NOMO-1 treated with DMSO at 0.1 percent for 48 hours (cell line): ENCODE data around the gene RNU5B-1.

ENCODE experiments used
- DNase-seq: peaks from one replicate; lab custom pipeline; 2025; ENCODE audit not compliant: unreplicated experiment; lab: John Stamatoyannopoulos, UW

The RNU5B-1 gene

DNA sequence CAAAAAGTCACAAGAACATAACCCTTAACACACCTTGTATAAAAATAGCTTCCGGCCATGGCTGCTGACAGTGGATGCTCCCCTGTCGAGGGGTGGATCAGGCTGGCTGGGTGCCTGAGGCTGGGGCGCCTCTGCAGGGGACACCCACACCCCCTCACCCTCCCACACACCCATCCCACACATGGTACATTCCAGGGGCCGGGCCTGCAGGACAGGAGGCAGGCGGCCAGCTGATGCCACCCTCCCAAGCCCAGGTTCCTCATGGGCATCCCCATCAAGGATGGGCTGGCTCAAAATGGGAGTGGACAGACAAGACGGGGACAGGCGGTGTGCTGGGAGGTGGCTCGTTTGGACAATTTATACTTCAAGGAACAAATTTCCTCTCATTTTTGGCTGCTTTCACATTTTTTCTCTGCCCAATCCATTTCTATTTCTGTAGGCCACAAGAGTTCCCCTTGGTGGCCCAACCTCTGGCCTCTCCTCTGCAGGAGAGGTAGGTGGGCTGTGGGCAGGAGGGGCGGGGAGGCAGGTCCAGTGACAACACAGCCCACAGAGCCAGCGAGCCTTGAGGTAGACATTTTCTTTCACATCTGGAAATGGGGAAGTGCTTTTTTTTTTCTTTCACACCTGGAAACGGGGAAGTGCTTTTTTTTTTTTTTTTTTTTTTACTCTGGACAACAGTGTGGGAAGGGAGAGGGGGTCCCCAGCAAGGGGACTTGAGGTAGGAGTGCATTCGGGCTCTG lies 23.3 kb downstream of the RNU5B-1 start:
- DNase-seq, result peak; percentile 14

DNA sequence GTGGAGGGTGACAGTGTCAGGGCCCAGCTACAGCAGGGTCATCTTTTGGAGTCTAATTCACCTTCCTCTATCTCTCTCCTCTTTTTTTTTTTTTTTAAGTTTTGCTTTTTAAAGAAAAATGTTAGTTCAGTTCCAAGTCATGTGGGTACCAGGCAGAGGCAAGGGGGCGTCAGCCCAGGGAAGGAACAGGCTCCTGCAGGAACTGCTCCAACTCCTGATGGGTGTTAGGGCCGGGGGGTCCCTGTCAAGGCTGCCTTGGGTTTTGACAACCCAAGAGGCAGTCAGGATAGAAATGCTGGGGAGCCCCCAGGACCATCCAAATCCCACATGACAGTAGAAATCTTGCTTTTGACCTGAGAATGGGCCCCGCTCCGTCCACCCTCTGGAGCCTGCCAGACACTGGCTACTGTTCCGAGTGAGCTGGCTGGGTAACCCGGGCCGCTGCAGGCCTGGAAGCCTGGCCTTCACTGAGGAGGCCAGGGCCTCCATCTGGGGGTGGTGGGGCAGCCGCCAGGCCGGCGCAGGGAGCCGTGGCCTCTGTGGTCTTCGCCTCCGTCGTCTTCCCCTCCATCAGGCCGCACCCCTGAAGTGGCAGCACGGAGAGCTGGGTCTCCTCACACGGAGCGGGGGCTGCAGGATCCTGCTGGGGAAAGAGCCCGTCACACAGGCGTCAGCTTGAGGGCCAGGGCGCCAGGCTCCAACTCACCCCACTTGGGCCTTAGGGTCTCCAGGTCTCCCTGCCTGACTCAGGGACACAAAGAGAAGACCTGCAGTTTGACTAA lies 24.2 kb downstream of the RNU5B-1 start:
- DNase-seq, result no peak

DNA sequence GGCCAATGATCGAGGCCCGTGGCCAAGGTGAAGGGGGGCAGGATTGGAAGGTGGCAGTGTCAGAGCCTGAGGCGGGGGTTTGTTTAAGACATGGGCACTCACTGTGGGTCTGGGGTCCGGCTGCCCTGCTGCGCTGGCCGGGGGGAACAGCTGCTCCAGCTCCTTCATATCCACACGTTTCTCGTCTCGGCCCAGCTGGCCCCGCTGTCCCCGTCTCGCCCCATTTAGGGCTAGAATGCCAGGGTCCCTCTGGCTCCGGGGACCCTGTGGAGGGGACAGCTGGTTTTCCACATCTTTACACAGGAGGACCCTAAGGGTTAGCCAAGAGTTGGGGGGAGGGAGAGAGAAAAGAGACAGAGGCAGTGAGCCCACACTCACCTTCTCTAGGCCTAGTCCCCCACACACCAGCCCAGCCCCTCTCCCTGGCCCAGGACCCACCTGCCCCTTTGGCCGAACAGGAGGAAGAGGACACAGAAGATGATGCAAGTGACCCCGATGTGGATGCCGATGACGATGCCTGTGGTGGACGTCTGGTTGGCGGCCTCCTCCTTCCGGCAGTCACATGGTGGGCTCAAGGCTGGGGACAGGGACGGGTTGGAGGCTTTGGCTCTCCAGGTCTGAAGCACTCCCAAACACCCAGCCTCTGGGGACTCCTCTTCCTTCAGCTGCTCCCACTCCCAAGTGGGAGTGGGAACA lies 25.0 kb downstream of the RNU5B-1 start:
- no peak for DNase-seq

DNA sequence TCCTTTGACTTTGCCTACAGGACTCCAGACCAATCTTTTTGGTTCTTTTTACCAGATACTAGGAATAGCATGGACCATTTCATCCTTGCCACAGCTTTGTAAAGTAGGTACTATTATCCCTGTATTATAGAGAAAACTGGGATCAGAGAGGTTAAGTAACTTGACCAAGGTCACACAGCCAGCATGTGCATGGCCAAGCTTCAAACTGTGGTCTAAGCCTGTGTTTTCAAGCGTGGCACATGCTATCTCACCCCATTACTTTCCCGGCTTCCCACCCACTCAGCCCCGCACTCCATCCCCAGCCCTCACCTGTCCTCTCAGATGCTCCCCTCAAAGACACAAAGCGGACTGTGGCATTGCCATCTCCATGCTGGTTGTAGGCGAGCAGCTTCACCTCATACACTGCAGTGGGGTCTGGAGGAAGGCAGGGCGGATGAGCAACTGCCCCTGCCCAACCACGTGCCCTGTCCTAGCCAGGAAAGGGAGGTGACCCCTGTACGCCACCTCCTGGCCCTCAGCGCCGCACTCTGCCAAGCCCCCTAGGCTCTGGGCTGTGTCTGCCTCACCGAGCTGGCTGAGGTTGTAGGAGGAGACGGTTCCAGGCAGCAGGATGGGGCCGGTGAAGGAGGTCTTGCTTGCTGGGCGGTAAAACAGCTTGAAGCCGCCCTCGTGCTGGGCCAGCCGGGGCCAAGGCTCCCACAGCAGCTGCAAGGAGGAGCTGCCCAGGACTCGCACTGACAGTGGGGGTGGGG lies 25.7 kb downstream of the RNU5B-1 start:
- no peak for DNase-seq

DNA sequence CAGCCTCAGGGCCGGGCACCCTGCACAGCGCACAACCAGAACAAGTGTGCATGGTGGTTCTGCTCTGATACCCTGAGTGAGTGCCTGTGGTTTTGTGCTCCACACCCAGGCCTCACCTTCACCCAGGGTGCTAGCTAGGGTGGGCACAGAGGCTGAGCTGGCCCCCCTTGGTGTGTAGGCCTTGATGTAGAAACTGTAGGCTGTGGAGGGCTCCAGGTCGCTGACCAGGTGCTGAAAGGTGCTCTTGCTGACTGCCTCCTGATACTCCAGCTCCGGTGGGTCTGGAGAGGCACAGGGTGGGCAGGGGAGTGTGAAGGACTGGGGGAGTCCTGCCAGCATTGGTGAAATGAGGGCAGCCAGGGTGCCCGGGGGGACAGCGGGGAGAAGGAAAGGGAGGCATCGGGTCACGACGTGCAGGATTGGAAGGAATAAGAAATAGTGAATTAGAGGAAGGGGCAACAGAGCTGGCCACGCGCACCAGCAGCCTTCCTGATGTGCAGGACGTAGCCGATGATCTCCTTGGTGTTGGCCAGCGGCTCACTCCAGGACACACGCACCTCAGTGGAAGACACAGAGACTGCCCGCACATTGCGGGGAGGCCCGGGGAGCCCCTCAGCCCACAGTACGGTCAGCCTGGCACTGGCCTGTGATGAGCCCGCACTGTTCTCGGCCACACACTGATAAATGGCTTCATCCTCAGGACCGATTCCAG lies 26.6 kb downstream of the RNU5B-1 start:
- no peak for DNase-seq

DNA sequence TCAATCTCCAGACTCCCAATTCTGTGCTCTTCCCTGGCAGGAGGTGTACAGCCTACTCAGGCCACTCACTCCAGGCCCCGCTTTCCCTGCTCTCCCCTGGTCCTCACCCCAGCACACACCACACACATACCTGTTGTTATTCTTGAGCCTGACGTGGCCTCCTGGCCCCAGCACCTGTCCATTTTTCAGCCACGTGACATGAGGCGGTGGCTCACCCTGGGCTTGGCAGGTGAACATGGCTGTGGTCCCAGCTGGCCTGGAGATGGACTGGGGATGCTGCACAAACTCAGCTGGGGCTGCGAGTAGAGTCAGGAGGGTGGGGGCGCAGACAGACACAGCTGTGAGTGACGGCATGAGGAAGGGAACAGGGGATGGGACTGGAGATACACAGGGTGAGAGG lies 27.3 kb downstream of the RNU5B-1 start:
- no peak for DNase-seq

DNA sequence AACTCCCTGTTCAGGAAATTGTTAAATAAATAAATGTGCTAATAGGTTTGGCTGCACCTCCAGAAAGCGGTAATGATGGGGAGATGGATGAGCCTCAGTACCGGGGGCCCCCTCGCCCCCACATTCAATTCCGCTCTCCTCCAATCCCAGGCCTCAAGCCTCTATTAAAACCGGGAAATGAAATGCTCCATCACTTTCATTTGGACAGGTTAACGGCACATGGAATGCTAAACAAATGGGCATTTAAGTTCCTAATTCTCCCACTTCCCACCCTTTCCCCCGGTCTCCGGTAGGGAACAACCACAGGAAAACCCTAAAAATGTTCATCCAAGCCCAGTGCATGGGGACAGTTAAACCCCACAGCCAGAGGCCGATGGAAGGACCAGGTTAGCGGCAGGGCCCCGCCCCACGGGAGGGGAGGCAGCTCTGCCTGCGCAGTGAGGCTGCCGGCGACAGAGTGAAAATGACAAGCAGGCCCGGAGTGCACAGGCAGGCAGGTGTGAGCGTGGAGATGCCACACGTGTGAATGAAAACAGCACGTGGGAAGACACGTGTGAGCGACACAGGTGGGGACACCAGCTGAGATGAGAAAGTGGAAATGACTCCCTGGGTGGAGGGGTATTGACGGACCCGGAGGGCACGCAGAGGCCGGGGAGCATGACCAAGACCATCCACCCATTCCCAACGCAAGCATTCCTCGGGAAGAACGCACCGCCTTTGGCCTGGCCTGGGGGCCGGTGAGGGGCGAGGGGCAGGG lies 28.1 kb downstream of the RNU5B-1 start:
- no peak for DNase-seq

DNA sequence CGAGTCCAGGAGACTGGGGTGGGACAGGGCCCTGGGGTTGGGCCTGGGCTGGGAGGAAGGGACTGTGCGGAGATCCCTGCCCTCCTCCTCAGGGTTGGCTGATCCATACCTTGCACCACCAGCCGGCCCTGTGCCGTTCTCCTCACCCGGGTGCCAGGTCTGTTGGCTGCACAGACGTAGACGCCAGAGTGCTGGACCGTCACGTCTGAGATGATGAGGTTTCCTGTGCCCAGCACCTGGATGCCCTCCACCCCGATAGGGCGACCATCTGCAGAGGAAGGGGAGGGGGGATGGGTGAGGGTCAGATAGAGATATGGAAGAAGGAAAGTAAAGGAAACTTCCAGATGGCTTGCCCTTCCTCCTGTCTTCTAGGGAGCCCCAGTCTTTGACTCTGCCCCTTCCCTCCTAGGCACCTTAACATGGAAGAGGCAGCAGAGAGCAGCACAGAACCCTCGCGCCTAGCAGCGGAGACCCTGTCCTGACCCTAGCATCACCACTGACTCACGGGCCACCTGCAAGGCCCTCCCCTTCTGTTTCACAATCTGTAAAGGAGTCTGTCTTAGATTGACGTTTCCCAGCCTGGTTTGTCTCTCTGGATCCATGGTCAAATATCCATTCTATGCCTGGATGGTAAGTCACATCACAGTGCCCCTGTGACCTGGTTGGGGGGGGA lies 28.8 kb downstream of the RNU5B-1 start:
- DNase-seq, result no peak

DNA sequence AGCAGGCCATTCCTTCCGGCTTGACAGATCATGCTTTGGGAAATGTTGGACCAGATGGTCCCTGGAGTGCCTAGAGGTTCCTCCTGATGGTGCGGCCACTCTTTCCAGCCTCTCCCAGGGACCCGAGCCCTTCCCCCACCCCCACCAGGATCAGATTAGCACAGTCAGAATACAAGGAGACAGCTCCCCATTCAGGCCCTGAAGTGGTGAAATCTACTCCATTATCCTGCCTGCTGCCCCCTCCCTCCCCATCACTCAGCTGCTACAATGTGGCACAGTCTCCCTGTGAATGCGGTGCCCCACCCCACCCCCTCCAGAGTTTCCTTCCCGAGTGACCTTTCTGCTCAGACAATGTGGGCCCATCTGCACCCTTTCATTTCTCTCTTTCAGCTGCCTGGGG lies 29.4 kb downstream of the RNU5B-1 start:
- no peak for DNase-seq

DNA sequence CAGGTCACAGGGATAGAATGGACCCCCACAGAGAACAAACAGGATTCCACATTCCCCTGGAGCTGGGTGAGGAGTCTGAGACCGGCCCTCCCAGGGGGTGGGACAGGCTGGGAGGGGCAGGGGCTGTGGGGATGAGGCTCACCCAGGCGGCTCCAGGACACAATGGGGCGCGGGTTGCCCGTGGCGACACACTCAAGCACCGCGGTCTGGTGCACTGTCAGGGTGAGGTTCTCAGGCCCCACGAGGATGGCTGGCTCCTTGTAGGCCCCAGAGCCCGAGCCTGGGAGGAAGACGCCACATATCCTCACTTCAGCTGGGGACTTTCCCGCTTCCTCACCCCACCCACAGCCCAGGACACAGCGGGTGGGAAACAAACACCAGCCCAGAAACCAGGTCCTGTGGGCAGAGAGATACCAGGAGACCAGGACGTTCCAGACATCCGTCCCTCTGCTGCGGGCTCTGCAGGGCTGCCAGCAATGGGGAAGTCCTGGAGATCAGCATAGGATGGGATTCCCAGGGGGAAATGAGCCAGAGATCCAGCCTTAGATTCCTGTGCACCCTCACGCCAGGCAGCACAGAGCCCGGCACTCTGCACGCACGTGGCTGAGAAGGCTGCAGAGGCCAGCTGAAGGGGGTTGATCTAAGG lies 30.2 kb downstream of the RNU5B-1 start:
- DNase-seq, result no peak

DNA sequence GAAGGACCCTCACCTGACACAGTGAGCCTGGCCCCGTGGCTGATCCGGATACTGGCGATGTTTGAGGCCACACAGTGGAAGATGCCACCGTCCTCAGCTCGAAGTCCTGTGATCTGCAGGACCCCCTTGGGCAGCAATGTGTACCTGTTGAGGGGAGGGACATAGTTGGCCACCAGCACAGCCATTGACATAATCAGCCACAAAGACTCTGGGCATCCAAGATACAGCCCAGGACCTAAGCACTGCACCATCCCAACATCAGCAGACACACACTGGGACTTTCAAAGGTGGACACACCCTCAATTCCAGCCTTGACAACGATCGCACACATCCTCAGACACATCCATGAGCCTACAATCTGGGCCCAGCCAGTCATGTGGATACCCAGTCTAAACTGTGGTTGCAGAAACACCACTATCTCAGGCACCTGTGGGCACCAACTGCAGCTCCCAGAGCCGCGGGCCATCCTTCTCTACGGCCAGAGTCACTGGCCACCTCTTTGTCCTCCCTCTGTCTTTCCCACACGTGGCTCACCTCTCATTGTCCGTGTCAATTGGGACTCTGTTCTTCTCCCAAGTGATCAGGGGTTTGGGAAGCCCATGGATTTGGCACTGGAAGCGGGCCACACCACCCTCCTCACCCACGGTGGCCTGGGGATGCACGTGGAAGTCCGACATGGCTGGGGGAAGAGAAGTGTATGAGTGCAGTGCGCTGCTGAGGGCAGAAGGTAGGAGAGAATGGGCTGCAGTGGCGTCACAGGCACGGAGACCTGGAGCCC lies 31.0 kb downstream of the RNU5B-1 start:
- DNase-seq, result no peak

DNA sequence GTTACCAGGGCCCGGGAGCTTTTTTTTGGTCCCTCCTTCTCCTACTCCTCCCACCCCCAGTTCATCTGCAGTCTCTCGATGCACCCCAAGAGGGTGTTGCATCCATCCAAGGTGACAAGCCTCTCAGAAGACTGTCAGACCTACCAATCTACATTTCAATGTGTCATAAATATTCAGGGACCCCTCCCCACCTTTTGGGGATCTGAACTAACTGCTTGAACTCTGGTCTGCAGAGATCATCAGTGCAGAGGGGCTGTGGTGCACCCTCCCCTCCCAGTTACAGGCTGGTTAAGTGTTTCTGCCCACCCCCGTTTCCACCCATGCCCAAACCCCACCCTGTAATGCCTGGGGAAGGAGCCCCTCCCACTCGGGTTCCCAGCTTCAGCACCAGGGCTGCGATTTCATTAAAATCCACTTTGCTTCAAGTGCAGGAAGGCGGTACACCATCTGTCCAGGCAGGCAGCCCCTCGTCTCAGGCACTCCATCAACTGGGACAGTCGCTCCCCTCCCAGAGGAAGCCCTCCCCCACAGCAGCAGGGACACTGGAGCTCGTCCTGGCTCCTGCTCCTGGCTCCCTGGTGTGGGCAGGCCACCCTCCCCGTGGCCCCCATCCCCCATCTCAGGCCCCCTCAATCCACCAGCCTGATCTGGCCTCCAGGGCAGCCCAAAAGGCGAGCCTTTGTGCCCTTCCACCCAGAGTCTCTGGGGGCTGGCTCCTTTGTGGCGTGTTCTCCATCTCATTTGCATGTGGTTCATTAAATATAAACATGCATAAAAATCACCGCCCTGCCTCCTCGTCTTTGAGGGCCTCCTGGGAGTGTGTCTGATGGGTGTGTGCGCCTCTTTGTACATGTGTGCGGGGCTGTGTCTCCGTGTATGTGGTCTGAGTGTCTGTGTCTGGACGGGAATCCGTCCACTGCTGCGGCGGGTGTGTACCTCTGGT lies 32.3 kb downstream of the RNU5B-1 start:
- DNase-seq, result no peak

DNA sequence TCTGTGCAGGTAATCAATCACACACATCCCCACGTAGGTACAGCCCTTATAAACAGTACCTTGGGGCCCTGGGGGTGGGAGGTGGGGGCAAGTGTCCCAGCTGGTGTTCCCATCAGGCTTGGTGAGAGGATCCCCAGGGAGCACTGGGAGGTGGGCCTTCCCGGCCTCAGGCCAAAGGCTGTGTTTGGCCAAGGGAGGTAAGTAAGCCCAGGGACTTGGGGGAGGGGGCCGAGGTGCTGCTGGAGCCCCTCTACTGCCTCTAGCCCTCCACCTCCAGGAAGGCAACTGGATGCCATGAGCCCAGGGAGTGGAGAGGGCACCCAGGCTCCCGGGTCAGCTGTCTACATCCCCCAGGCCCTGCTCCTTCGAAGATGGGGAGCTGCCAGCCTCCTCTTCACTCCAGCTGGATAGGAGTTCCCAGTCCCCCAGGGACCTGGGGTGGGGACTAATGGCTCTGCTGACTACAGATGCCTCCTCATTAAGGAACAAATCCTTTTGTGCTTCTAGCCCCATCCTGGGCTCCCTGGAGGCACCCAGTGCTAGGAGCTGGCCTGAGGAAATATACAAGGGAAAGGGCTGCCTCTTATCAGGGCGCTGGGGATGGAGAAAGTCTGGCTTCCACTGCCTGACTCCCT lies 33.1 kb downstream of the RNU5B-1 start:
- no peak for DNase-seq

DNA sequence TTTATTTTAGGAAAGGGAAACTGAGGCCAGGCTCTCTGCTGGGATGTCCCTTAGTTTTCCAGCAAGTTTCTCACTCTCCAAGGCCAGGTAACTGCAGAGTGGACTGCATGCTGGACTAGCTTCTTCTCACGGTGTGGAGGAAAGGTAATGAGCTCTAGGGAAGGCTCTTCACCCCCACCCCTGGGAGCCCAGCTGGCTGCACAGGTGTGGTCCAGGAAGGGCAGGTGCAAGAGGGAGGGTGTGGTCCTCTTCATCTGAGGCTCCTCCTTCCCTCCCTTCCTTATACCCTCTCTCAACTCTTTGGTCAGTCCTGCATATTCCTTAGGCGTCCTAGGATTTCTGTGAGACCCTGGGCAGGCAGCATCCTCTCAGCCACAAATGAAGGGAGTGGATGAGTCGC lies 33.9 kb downstream of the RNU5B-1 start:
- no peak for DNase-seq

DNA sequence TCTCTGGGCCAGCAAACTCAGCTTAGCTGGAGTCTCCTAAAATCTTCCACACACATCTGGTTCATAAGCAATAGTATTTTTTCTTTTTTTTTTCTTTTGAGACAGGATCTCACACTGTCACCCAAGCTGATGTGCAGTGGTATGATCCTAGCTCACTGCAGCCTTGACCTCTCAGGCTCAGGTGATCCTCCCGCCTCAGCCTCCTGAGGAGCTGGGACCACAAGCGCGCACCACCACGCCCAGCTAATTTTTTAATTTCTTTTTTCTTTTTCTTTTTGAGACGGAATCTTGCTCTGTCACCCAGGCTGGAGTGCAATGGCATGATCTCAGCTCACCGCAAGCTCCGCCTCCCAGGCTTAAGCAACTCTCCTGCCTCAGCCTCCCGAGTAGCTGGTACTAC lies 34.3 kb downstream of the RNU5B-1 start:
- no peak for DNase-seq

DNA sequence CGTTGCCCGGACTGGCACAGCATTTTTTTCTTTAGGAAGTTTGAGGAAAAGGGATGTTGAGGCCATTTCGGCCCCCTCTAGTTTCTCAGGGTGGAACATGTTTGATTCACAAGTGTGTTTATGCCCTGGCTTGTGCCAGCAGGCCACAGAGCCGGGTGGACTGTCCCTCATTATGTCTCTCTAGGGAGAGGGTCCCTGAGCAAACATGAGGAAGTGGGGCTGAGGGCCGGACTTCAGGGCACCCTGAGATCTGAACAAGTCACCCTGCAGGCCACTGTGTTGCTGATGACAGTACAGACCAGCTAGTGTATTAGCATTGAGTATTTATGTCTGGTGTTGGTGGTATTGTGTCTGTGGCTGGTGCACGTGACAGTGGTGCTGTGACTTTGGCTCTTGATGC lies 34.9 kb downstream of the RNU5B-1 start:
- no peak for DNase-seq

DNA sequence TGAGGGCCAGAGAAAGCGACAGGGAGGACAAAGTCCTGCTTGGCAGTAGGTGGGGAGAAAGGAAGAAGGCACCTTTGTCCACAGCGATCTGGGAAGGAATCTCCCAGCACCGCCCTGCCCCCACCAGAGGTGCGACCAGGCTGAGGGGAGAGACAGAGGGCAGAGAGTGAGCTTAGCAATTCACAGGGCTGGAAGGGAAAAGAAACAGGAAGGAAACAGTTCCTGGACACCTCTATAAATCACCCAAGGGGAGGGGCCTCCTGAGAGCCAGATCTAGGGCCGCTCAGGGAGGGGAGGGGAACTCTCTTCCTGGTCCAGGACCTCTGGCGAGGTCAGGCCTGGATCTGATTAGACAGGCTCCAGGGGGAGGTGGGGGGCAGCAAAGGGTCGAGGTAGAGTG lies 35.4 kb downstream of the RNU5B-1 start:
- peak; percentile 63 for DNase-seq
